GM21619 (cell line): ENCODE data around the gene CNOT1.
"Not testable (repeated sequence)": the region's sequence is repeated elsewhere in the genome, so short reads cannot be mapped to it uniquely, and the experiment has no call there.

Source experiments
- ATAC-seq: cut with Tn5 transposase; IDR thresholded peaks from one replicate; pipeline ENCODE4 v1.9.1; 2021; ENCODE audit not compliant: unreplicated experiment

CNOT1 gene

GRCh38 chr16:58582971-58583765, 46.5 kb downstream of the CNOT1 start:
- no peak for ATAC-seq

GRCh38 chr16:58582133-58582532, 47.5 kb downstream of the CNOT1 start:
- no peak for ATAC-seq

- no peak for ATAC-seq
Measured at GRCh38 chr16:58579587-58579986, 50.0 kb downstream of the CNOT1 start.

- ATAC-seq, result no peak
Measured at GRCh38 chr16:58578642-58579041, 51.0 kb downstream of the CNOT1 start.

- no peak for ATAC-seq
Measured at GRCh38 chr16:58577141-58577540, 52.5 kb downstream of the CNOT1 start.

GRCh38 chr16:58574895-58575294, 54.7 kb downstream of the CNOT1 start:
- no peak for ATAC-seq

GRCh38 chr16:58565697-58566096, 63.9 kb downstream of the CNOT1 start:
- not testable (repeated sequence) for ATAC-seq

- ATAC-seq, result no peak
Measured at GRCh38 chr16:58563775-58564174, 65.9 kb downstream of the CNOT1 start.

GRCh38 chr16:58563235-58563634, 66.4 kb downstream of the CNOT1 start:
- ATAC-seq, result no peak

- no peak for ATAC-seq
Measured at GRCh38 chr16:58556678-58557077, 72.9 kb downstream of the CNOT1 start.

- no peak for ATAC-seq
Measured at GRCh38 chr16:58551496-58551895, 78.1 kb downstream of the CNOT1 start.

GRCh38 chr16:58548378-58548777, 81.2 kb downstream of the CNOT1 start:
- ATAC-seq, result no peak

- ATAC-seq, result no peak
Measured at GRCh38 chr16:58543685-58544084, 85.9 kb downstream of the CNOT1 start.

- no peak for ATAC-seq
Measured at GRCh38 chr16:58542291-58542690, 87.3 kb downstream of the CNOT1 start.

GRCh38 chr16:58541711-58542110, 87.9 kb downstream of the CNOT1 start:
- no peak for ATAC-seq

- no peak for ATAC-seq
Measured at GRCh38 chr16:58537124-58537906, 92.3 kb downstream of the CNOT1 start.

- ATAC-seq, result no peak
Measured at GRCh38 chr16:58536278-58536677, 93.3 kb downstream of the CNOT1 start.

- no peak for ATAC-seq
Measured at GRCh38 chr16:58535100-58535499, 94.5 kb downstream of the CNOT1 start.

- ATAC-seq, result no peak
Measured at GRCh38 chr16:58533751-58534470, 95.7 kb downstream of the CNOT1 start.

GRCh38 chr16:58532414-58532813, 97.2 kb downstream of the CNOT1 start:
- no peak for ATAC-seq

- ATAC-seq, result no peak
Measured at GRCh38 chr16:58530179-58530578, 99.4 kb downstream of the CNOT1 start.

GRCh38 chr16:58519707-58520106, 109.9 kb downstream of the CNOT1 start:
- ATAC-seq, result no peak
